ENCODE data around the gene PRKAG2. TPM values are rescaled to one million over a fixed set of nuclear protein-coding genes. Genes with fewer than 3 reads are reported as not detected.

Gene PRKAG2
- total RNA-seq, 4 donors from 2014 or later, result 8.9 to 35.1 (median 13.6) TPM

DNA sequence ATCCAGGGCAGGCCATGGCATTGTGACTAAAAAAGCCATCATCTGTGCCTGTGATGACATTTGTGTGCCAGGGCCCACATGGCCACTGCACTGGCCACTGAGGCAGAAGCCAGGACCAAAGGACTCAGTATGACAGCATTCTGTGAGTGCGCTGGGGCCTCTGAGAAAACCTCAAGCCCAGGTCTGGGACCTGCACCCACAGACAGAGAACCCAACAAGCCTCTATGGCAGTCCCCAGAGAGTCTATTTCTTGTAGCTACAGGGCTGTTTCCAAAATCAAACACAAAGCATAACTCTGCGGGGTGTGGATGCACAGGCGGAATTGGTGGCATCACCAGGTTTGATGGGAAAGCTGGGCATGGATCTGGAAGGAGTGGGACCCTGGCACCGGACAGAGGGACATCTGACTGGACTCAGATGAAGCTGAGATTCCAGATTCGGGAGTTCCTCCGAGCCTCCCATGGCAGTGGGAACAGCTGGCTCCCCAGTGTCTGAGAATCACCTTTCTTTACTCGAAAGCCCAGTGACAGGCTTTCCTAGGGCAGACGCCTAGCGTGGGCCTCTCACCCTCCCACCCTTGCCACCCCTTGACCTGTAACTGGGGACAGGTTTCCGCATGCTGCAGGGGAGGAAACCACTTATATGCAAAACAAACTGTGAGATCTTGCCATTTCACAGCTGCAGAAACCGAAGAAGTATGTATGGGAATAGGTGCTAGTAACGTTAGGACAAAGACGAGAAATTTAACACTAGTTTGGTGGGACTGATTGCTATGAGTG, 286.7 kb downstream of the PRKAG2 start:
- Histone ChIP-seq H3K9me3 (no peaks in the 10 kb centered on the region), H3K27me3 (no peaks in the 10 kb centered on the region), H3K36me3 (peaks cover 0 to 51% (median 0%) of the 10 kb centered on the region in 3 donors), H3K4me1 (peaks cover 0 to 25% (median 0%) of the 10 kb centered on the region in 3 donors), H3K27ac (no peak overlapping the region), H3K4me3 (no peak overlapping the region)
- 76 to 91% methylated on average over 8 to 10 of the region's 13 CpGs for WGBS, 2 donors
- no peak for DNase-seq
- TF ChIP-seq, protein P1, sequence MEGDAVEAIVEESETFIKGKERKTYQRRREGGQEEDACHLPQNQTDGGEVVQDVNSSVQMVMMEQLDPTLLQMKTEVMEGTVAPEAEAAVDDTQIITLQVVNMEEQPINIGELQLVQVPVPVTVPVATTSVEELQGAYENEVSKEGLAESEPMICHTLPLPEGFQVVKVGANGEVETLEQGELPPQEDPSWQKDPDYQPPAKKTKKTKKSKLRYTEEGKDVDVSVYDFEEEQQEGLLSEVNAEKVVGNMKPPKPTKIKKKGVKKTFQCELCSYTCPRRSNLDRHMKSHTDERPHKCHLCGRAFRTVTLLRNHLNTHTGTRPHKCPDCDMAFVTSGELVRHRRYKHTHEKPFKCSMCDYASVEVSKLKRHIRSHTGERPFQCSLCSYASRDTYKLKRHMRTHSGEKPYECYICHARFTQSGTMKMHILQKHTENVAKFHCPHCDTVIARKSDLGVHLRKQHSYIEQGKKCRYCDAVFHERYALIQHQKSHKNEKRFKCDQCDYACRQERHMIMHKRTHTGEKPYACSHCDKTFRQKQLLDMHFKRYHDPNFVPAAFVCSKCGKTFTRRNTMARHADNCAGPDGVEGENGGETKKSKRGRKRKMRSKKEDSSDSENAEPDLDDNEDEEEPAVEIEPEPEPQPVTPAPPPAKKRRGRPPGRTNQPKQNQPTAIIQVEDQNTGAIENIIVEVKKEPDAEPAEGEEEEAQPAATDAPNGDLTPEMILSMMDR (IDR thresholded peaks at IDR 0.05), result no peak
- TF ChIP-seq POLR2A (IDR thresholded peaks at IDR 0.05), result no peak
- intact Hi-C loops (cut with DNase I), result no loop called here

DNA sequence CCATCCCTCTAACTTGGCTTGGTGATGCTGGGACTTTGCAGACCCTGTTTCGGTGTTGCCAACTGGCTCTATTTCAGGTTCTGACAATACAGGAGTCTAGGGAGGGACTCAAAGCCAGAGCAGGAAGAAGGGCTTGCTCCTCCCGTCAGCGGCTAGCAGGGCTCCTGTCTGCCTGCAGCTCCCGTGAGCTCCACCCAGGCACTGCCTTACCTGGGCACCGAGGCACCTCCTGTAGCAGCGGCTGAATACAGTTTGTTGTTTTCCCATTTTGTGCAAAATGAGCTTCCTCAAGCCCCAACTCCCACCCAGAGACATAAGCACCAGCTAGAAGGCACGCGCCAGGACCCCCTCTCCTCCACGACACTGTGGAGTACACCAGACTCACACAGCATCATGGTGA, 287.9 kb downstream of the PRKAG2 start:
- intact Hi-C loops (cut with DNase I), result no loop called here
- Histone ChIP-seq H3K36me3 (peaks cover 0 to 41% (median 0%) of the 10 kb centered on the region in 3 donors), H3K4me3 (no peak overlapping the region), H3K9me3 (no peaks in the 10 kb centered on the region), H3K4me1 (peaks cover 0 to 25% (median 0%) of the 10 kb centered on the region in 3 donors), H3K27ac (no peak overlapping the region), H3K27me3 (no peaks in the 10 kb centered on the region)
- no peak for DNase-seq
- TF ChIP-seq POLR2A (IDR thresholded peaks at IDR 0.05), result no peak
- TF ChIP-seq, protein P1 (IDR thresholded peaks at IDR 0.05), result no peak
- WGBS, 2 donors, result 93 to 96% methylated on average over 3 to 8 of the region's 9 CpGs

DNA sequence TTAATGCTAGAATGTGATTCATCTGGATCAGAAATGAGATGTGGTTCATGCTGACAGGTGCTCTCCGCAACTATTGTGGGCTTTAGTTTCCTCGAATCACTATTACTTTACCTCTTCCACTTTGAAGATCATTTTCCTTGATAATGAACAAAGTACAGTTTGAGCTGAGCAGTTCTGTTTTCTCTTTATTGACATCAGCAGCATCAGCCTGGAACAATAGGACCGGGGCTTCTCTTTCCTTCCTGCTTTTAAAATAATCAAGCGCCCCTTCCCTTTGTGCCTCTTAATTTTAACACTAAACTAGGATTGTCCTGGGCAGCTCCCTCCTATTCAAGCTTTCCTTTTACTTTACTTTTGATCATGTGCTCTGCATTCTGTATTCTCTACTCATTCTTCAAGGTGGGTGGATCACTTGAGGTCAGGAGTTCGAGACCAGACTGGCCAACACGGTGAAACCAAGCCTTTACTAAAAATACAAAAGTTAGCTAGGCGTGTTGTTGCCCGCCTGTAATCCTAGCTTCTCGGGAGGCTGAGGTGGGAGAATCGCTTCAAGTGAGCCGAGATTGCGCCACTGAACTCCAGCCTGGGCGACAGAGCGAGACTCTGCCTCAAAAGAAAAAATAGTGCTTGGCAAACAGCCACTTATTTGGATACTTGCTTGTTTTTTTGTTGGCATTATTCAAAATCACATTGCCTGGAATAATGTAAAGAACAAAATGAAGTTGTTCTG, 290.2 kb downstream of the PRKAG2 start:
- peaks cover 0 to 19% (median 0%) of the 10 kb centered on the region in 3 donors for H3K4me1 ChIP-seq
- intact Hi-C loops (cut with DNase I), result no loop called here
- H3K4me3 ChIP-seq, result no peak overlapping the region
- H3K27ac ChIP-seq, result no peak overlapping the region
- H3K36me3 ChIP-seq, result peaks cover 0 to 33% (median 0%) of the 10 kb centered on the region in 3 donors
- 42 to 58% methylated on average over 14 of the region's 14 CpGs for WGBS, 2 donors
- DNase-seq, result no peak
- no peaks in the 10 kb centered on the region for H3K27me3 ChIP-seq
- TF ChIP-seq, protein P1 (IDR thresholded peaks at IDR 0.05), result no peak
- no peak for TF ChIP-seq POLR2A (IDR thresholded peaks at IDR 0.05)
- H3K9me3 ChIP-seq, result no peaks in the 10 kb centered on the region

DNA sequence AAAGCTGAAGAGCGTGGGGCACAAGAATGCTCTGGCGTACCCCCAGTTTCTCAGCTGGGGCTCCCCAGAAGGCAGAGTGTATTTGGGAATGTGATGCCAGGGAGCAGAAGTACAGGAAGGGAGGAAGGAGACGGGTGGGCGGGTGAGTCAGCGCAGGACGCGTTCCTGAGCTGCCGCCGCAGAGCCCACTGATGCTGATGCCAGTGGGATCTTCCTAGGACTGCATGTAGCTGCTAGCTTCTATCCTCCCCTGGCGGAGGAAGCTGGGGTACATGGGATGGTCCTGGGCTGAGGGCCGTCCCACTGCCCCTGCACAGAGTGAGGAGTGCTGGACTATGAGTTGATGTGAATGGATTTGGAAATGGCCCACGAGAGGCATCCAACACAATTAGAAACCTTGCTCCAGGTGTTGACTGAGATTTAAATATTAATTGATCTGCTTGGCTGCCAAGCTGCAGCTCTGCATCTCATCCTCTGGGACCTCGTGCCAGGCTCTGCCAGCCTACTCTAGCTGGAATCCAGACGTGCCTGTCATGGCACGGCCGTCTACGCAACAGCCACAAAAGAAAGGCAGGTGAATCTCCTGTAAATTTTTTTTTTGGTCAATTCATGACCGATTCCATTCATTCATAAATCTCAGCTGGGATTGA, 291.0 kb downstream of the PRKAG2 start:
- no peaks in the 10 kb centered on the region for H3K27me3 ChIP-seq
- H3K9me3 ChIP-seq, result no peaks in the 10 kb centered on the region
- no peak for TF ChIP-seq POLR2A (IDR thresholded peaks at IDR 0.05)
- H3K27ac ChIP-seq, result no peak overlapping the region
- peaks cover 0 to 25% (median 0%) of the 10 kb centered on the region in 3 donors for H3K36me3 ChIP-seq
- WGBS, 2 donors, result 42 to 54% methylated on average over 18 of the region's 18 CpGs
- no peak overlapping the region for H3K4me3 ChIP-seq
- no peak for DNase-seq
- H3K4me1 ChIP-seq, result peaks cover 0 to 19% (median 0%) of the 10 kb centered on the region in 3 donors
- intact Hi-C loops (cut with DNase I), result no loop called here

DNA sequence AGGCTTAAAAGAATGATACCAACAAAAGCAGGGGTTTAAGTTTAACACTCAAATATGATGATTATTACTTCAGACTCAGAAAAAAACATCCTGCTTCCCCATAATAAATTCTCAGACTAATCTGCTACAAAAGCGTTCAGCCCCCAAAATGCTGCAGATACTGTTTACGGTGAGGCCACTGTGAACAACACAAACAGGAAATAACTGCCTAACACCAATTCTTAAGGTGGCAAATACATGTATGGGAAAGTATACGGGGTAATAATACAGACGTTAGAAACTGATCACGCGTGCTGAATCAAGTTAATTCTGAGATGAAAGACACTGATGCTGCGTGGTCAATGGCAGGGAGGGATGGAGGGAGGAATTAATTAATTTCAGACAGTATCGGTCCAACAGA, 295.2 kb downstream of the PRKAG2 start:
- Histone ChIP-seq H3K36me3 (peaks cover 0 to 25% (median 0%) of the 10 kb centered on the region in 3 donors), H3K27ac (no peak overlapping the region), H3K9me3 (peaks cover 0 to 17% (median 0%) of the 10 kb centered on the region in 3 donors), H3K27me3 (no peaks in the 10 kb centered on the region), H3K4me3 (no peak overlapping the region), H3K4me1 (peaks cover 0 to 12% (median 0%) of the 10 kb centered on the region in 3 donors)
- intact Hi-C loops (cut with DNase I), result no loop called here
- WGBS, 2 donors, result 85 to 91% methylated on average over 8 of the region's 8 CpGs
- TF ChIP-seq, protein P1 (IDR thresholded peaks at IDR 0.05), result no peak
- no peak for TF ChIP-seq POLR2A (IDR thresholded peaks at IDR 0.05)
- DNase-seq, result no peak
